Measurements from ENCODE around the gene FBXL20.

The FBXL20 gene

GRCh38 chr17:39217734-39218369, 183.6 kb downstream of the FBXL20 start:
- H3K4me1 ChIP-seq (ENCODE audit: control insufficient read depth, insufficient read depth, low read length, poor library complexity, severe bottlenecking) = no peaks in the 10 kb centered on the region

DNA sequence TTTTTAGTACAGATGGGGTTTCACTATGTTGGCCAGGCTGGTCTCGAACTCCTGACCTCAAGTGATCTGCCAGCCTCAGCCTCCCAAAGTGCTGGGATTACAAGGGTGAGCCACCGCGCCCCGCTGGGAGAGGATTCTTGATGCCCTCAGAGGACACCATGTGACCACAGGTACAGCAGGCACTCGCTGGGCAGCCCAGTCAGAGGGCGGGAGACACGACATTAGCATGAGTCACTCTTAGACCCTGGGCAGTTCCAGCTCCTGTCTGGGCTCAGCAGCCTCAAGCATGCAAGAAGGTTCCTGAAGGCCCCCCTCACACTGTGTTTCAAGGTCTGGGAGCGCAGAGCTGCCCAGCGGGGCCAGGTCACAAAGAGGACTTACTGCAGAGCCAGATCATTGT, 187.6 kb downstream of the FBXL20 start:
- no peak overlapping the region for H3K4me3 ChIP-seq (ENCODE audit: extremely low read depth, insufficient read depth, low read length, poor library complexity, severe bottlenecking)
- 72 to 74% methylated on average over 6 to 9 of the region's 9 CpGs for WGBS, 2 experiments (ENCODE audit: insufficient coverage in 2 of 2)

More at GRCh38 chr17:39217734-39218369, 183.6 kb downstream of the FBXL20 start:
- no peaks in the 10 kb centered on the region for H3K9me3 ChIP-seq (ENCODE audit: control insufficient read depth, low read length)
- H3K4me3 ChIP-seq (ENCODE audit: extremely low read depth, insufficient read depth, low read length, poor library complexity, severe bottlenecking) = no peak overlapping the region
- 35 to 38% methylated on average over 18 to 20 of the region's 24 CpGs for WGBS, 2 experiments (ENCODE audit: insufficient coverage in 2 of 2)
- no peak overlapping the region for H3K27ac ChIP-seq (ENCODE audit: low read depth, low read length, severe bottlenecking)
- no peaks in the 10 kb centered on the region for H3K36me3 ChIP-seq (ENCODE audit: control insufficient read depth, insufficient read depth, low read length)

DNA sequence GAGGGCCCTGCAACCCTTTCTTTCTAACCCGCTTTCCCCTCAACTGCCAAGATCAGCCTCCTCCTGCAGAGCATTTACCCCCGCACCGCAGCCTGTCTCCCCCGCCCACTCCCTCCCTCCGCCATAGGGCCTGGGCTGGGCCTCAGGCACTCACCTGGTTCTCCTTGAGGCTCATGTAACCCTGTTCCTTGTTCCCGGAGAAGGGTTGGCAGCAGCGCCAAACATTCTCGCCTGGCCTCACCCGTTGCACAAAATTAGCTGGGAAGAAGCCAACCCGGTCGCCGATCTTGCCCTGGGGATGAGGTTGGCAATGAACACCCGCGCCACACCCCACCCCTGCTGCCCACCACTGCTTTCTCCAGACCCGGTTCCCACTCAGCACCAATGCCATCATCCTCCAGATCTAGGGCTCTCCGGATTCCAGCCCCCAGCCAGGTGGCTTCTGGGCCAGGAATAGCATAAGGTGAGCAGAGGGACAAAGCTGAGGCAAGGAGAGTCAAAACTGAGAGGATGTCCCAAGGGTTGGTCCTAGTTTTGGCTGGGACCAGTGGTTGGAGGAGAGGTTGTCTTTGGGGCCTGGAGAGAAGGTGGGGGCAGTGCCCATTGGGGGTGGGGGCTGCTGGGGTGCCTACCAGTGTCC, 188.5 kb downstream of the FBXL20 start:
- Histone ChIP-seq H3K9me3 (ENCODE audit: control insufficient read depth, low read length) (no peaks in the 10 kb centered on the region), H3K4me3 (ENCODE audit: extremely low read depth, insufficient read depth, low read length, poor library complexity, severe bottlenecking) (no peak overlapping the region), H3K36me3 (ENCODE audit: control insufficient read depth, insufficient read depth, low read length) (no peaks in the 10 kb centered on the region), H3K4me1 (ENCODE audit: control insufficient read depth, insufficient read depth, low read length, poor library complexity, severe bottlenecking) (peaks cover 9% of the 10 kb centered on the region), H3K27ac (ENCODE audit: low read depth, low read length, severe bottlenecking) (no peak overlapping the region)
- 79% methylated on average over 12 to 14 of the region's 16 CpGs for WGBS, 2 experiments (ENCODE audit: insufficient coverage in 2 of 2)

More for the DNA sequence above, 187.6 kb downstream of the FBXL20 start:
- no peak overlapping the region for H3K27ac ChIP-seq (ENCODE audit: low read depth, low read length, severe bottlenecking)
- H3K36me3 ChIP-seq (ENCODE audit: control insufficient read depth, insufficient read depth, low read length) = no peaks in the 10 kb centered on the region
- H3K4me1 ChIP-seq (ENCODE audit: control insufficient read depth, insufficient read depth, low read length, poor library complexity, severe bottlenecking) = peaks cover 9% of the 10 kb centered on the region
- H3K9me3 ChIP-seq (ENCODE audit: control insufficient read depth, low read length) = no peaks in the 10 kb centered on the region

DNA sequence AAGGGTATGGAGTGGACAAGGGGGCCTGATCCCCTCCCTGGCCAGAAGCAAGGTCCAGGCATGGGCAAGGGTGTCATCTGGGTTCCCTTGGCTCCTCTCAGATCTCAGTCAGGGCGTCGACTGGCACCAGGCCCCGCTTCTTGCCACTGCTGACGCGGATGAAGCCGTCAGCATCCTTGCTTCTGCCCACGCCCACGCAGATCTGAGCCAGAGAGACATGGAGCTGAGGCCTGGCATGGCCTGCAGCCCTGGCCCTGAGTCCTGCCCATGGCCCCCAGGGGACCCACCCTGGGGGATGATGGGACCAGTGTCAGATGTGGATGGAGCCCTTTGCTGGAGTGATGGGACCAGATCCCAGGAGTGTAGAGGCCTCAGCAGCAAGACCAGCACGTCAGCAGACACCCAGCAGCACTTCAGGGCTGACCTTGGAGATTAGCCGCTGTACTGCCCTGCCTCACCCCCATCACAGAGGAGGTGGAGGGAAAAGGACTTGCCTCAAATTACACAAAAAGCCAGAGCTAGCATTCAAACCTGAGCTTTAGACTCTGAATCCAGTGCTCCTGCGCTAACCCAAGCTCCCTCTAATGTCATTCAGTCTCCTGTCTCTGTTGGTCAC, 189.1 kb downstream of the FBXL20 start:
- Histone ChIP-seq H3K4me1 (ENCODE audit: control insufficient read depth, insufficient read depth, low read length, poor library complexity, severe bottlenecking) (peaks cover 9% of the 10 kb centered on the region), H3K36me3 (ENCODE audit: control insufficient read depth, insufficient read depth, low read length) (no peaks in the 10 kb centered on the region), H3K4me3 (ENCODE audit: extremely low read depth, insufficient read depth, low read length, poor library complexity, severe bottlenecking) (no peak overlapping the region), H3K27ac (ENCODE audit: low read depth, low read length, severe bottlenecking) (no peak overlapping the region), H3K9me3 (ENCODE audit: control insufficient read depth, low read length) (no peaks in the 10 kb centered on the region)
- WGBS, 2 experiments (ENCODE audit: insufficient coverage in 2 of 2) = 89 to 92% methylated on average over 10 to 11 of the region's 11 CpGs

DNA sequence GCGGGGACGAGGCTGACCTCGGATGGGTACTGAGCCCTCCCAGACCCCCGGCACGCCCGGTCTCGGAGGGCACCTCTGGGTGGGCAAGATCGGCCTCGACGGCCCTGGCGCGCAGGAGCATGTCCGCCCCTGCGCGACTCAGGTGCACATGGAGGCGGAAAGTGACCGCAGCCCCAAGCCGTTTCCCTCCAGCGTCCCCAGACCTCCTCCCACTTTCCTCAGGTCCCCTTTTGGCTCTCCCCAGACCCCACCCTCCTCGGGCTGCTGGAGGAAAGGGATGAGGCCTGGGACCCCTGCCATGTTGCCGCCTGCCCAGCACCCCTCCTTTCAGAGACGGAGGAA, 191.4 kb downstream of the FBXL20 start:
- no peaks in the 10 kb centered on the region for H3K9me3 ChIP-seq (ENCODE audit: control insufficient read depth, low read length)
- H3K36me3 ChIP-seq (ENCODE audit: control insufficient read depth, insufficient read depth, low read length) = peaks cover 3% of the 10 kb centered on the region
- peak overlapping the region; percentile 8 for H3K4me3 ChIP-seq (ENCODE audit: extremely low read depth, insufficient read depth, low read length, poor library complexity, severe bottlenecking)
- H3K27ac ChIP-seq (ENCODE audit: low read depth, low read length, severe bottlenecking) = no peak overlapping the region
- 24 to 27% methylated on average over 11 to 20 of the region's 22 CpGs for WGBS, 2 experiments (ENCODE audit: insufficient coverage in 2 of 2)
- H3K4me1 ChIP-seq (ENCODE audit: control insufficient read depth, insufficient read depth, low read length, poor library complexity, severe bottlenecking) = peaks cover 9% of the 10 kb centered on the region

DNA sequence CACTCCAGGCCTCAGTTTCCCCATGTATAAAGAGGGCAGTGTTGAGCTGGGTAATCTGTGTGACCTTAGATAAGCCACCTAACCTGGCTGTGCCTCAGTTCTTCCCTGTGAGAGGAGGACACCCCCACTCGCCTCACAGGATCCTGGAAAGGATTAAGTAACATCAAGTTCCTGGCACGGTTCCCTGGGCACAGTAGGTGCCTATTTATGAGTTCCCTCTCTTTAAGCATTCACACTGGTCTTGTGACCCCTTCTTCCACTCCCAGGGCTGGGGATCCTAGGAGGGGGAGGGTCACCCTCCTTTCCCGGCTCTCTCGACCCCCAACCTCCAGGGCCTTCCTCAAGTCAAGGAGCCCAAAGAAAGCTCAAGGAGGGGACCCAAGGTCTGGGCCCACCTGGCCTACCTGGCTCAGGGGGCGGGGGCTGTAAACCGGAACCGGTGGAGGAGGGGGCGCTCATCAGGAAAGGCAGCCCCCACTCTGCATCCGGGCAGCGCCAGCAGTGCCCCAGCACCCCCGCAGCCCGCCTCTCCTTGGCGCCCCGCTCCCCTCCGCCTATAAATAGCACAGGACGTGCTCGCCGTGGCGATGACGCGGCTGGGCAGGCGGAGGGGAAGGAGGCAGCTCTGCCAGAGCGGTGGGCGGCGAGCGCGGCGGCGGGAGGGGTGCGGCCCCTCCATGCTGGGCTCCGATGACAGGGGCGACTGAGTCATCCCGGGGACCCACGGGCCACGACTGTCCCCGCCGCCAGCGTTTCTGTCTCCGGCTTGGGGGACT, 191.9 kb downstream of the FBXL20 start:
- peak overlapping the region; percentile 8 for H3K4me3 ChIP-seq (ENCODE audit: extremely low read depth, insufficient read depth, low read length, poor library complexity, severe bottlenecking)
- H3K9me3 ChIP-seq (ENCODE audit: control insufficient read depth, low read length) = no peaks in the 10 kb centered on the region
- H3K27ac ChIP-seq (ENCODE audit: low read depth, low read length, severe bottlenecking) = no peak overlapping the region
- peaks cover 8% of the 10 kb centered on the region for H3K36me3 ChIP-seq (ENCODE audit: control insufficient read depth, insufficient read depth, low read length)
- peaks cover 9% of the 10 kb centered on the region for H3K4me1 ChIP-seq (ENCODE audit: control insufficient read depth, insufficient read depth, low read length, poor library complexity, severe bottlenecking)
- WGBS, 2 experiments (ENCODE audit: insufficient coverage in 2 of 2) = 11 to 13% methylated on average over 28 to 32 of the region's 39 CpGs

- Histone ChIP-seq H3K27ac (ENCODE audit: low read depth, low read length, severe bottlenecking) (no peak overlapping the region), H3K36me3 (ENCODE audit: control insufficient read depth, insufficient read depth, low read length) (peaks cover 15% of the 10 kb centered on the region), H3K4me1 (ENCODE audit: control insufficient read depth, insufficient read depth, low read length, poor library complexity, severe bottlenecking) (peaks cover 9% of the 10 kb centered on the region), H3K4me3 (ENCODE audit: extremely low read depth, insufficient read depth, low read length, poor library complexity, severe bottlenecking) (no peak overlapping the region), H3K9me3 (ENCODE audit: control insufficient read depth, low read length) (no peaks in the 10 kb centered on the region)
- 74 to 76% methylated on average over 4 to 8 of the region's 8 CpGs for WGBS, 2 experiments (ENCODE audit: insufficient coverage in 2 of 2)
These were observed 192.5 kb downstream of the FBXL20 start for GRCh38 chr17:39208893-39209292.

DNA sequence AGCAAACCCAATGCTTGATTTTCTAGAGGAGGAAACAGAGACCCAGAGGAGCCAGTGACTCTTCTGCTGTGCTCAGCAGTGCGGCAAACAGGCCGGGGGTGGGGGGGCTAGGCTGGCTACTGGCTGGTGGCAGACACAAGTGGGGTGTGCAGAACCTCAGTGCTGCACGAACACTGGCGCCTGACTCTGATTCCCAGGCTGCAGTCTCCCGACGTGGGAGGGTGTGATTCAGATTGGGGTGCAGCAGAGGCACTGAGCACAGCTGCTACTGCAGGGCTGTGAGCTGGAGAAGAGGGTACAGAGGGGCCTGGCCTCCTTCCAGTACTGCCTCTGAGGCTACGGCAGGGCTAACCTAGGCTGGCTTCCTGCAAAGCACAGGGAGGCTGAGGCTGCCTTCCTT, 193.3 kb downstream of the FBXL20 start:
- peaks cover 22% of the 10 kb centered on the region for H3K36me3 ChIP-seq (ENCODE audit: control insufficient read depth, insufficient read depth, low read length)
- H3K4me1 ChIP-seq (ENCODE audit: control insufficient read depth, insufficient read depth, low read length, poor library complexity, severe bottlenecking) = peaks cover 9% of the 10 kb centered on the region
- no peak overlapping the region for H3K27ac ChIP-seq (ENCODE audit: low read depth, low read length, severe bottlenecking)
- WGBS, 2 experiments (ENCODE audit: insufficient coverage in 2 of 2) = 79 to 85% methylated on average over 4 to 6 of the region's 7 CpGs
- no peak overlapping the region for H3K4me3 ChIP-seq (ENCODE audit: extremely low read depth, insufficient read depth, low read length, poor library complexity, severe bottlenecking)
- no peaks in the 10 kb centered on the region for H3K9me3 ChIP-seq (ENCODE audit: control insufficient read depth, low read length)

- H3K36me3 ChIP-seq (ENCODE audit: control insufficient read depth, insufficient read depth, low read length) = peaks cover 46% of the 10 kb centered on the region
- no peaks in the 10 kb centered on the region for H3K9me3 ChIP-seq (ENCODE audit: control insufficient read depth, low read length)
- no peak overlapping the region for H3K4me3 ChIP-seq (ENCODE audit: extremely low read depth, insufficient read depth, low read length, poor library complexity, severe bottlenecking)
- WGBS, 2 experiments (ENCODE audit: insufficient coverage in 2 of 2) = 94 to 100% methylated on average over 2 to 3 of the region's 3 CpGs
- H3K27ac ChIP-seq (ENCODE audit: low read depth, low read length, severe bottlenecking) = no peak overlapping the region
- peaks cover 13% of the 10 kb centered on the region for H3K4me1 ChIP-seq (ENCODE audit: control insufficient read depth, insufficient read depth, low read length, poor library complexity, severe bottlenecking)
These were observed 196.3 kb downstream of the FBXL20 start for GRCh38 chr17:39205112-39205526.

GRCh38 chr17:39204245-39204644, 197.2 kb downstream of the FBXL20 start:
- peaks cover 46% of the 10 kb centered on the region for H3K36me3 ChIP-seq (ENCODE audit: control insufficient read depth, insufficient read depth, low read length)
- no peak overlapping the region for H3K27ac ChIP-seq (ENCODE audit: low read depth, low read length, severe bottlenecking)
- H3K4me1 ChIP-seq (ENCODE audit: control insufficient read depth, insufficient read depth, low read length, poor library complexity, severe bottlenecking) = peaks cover 8% of the 10 kb centered on the region
- no peaks in the 10 kb centered on the region for H3K9me3 ChIP-seq (ENCODE audit: control insufficient read depth, low read length)
- H3K4me3 ChIP-seq (ENCODE audit: extremely low read depth, insufficient read depth, low read length, poor library complexity, severe bottlenecking) = no peak overlapping the region
- 100% methylated on average over 1 to 2 of the region's 8 CpGs for WGBS, 2 experiments (ENCODE audit: insufficient coverage in 2 of 2)

Measured in mesodermal cell (in vitro differentiated cells).